ENCODE measurements around the gene ZNF341. TPM values are rescaled to one million over a fixed set of nuclear protein-coding genes. Genes with fewer than 3 reads are reported as not detected.
A peak's percentile ranks its signal among the peaks of the same experiment; 100 is the strongest.

ZNF341 gene
- total and polyA plus RNA-seq, 9 of the 15 experiments (the other 6 are each of a cell fraction or from before 2014, with no cell fraction given), result 0.08 to 2.6 (median 1.0) TPM

DNA sequence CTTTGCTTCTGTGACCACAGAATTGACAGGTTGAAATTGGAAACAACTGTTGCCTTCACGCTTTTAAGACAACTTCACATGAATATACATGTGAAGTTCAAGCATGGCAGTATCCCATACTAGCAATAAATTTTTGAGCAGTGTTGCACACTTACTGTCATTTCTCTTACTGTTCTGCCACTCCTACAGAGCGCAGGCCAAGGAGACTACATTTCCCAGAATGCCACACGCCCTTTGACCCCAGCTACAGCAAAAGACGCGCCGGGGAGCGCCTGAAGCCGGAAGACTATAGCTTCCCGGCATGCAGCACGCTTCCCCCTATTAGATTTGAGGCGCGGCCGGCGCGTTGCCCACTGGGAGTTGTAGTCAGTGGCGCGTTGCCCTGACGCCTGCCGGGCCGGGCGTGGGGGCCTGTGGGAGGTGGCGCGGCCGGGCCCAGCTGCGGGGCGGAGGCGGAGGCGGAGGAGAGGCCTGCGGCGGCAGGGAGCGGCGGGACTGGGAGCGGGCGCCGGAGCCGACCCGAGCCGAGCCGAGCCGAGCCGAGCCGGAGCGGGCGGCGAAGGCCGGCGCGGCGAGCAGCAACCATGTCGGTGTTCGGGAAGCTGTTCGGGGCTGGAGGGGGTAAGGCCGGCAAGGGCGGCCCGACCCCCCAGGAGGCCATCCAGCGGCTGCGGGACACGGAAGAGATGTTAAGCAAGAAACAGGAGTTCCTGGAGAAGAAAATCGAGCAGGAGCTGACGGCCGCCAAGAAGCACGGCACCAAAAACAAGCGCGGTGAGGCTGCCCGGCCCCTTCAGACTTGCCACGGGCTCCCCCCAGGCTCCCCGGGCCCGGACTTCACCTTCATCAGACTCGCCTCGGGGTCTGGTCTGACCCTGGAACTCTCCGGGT lies 79.3 kb downstream of the ZNF341 start, which contains the start of gene CHMP4B (continued):
- TF ChIP-seq FUS (optimal IDR thresholded peaks at IDR 0.05; ENCODE audit: low read depth, low read length), result no peak
- TF ChIP-seq PURB (CRISPR knock-in tag; IDR thresholded peaks at IDR 0.05; ENCODE audit: low read depth), result no peak
- no peak for TF ChIP-seq NR4A1 (CRISPR knock-in tag; IDR thresholded peaks at IDR 0.05)
- TF ChIP-seq NR4A1 (tag; IDR thresholded peaks at IDR 0.05), result peak; percentile 86
- TF ChIP-seq ZNF695 (CRISPR knock-in tag; IDR thresholded peaks at IDR 0.05), result no peak
- no peak for TF ChIP-seq SMC3 (conservative IDR thresholded peaks at IDR 0.05; ENCODE audit: insufficient read depth, low read depth, low read length)
- no peak for TF ChIP-seq ILF3 (IDR thresholded peaks at IDR 0.05; ENCODE audit: borderline replicate concordance)
- no peak for TF ChIP-seq NEUROD1 (IDR thresholded peaks at IDR 0.05; ENCODE audit: borderline replicate concordance, low read depth, low read length, partially characterized antibody)
- TF ChIP-seq, protein P1, sequence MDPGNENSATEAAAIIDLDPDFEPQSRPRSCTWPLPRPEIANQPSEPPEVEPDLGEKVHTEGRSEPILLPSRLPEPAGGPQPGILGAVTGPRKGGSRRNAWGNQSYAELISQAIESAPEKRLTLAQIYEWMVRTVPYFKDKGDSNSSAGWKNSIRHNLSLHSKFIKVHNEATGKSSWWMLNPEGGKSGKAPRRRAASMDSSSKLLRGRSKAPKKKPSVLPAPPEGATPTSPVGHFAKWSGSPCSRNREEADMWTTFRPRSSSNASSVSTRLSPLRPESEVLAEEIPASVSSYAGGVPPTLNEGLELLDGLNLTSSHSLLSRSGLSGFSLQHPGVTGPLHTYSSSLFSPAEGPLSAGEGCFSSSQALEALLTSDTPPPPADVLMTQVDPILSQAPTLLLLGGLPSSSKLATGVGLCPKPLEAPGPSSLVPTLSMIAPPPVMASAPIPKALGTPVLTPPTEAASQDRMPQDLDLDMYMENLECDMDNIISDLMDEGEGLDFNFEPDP (CRISPR knock-in tag; IDR thresholded peaks at IDR 0.05), result no peak
- TF ChIP-seq, protein P2, sequence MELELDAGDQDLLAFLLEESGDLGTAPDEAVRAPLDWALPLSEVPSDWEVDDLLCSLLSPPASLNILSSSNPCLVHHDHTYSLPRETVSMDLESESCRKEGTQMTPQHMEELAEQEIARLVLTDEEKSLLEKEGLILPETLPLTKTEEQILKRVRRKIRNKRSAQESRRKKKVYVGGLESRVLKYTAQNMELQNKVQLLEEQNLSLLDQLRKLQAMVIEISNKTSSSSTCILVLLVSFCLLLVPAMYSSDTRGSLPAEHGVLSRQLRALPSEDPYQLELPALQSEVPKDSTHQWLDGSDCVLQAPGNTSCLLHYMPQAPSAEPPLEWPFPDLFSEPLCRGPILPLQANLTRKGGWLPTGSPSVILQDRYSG (tag; conservative IDR thresholded peaks at IDR 0.05; ENCODE audit: low read depth), result peak; percentile 87
- TF ChIP-seq TGIF2 (CRISPR knock-in tag; IDR thresholded peaks at IDR 0.05), result no peak
- TF ChIP-seq NUFIP1 (IDR thresholded peaks at IDR 0.05; ENCODE audit: partially characterized antibody), result no peak
- TF ChIP-seq NCOA1 (IDR thresholded peaks at IDR 0.05; ENCODE audit: low read depth), result no peak
- TF ChIP-seq ZBTB17 (CRISPR knock-in tag; IDR thresholded peaks at IDR 0.05), result 0 out of 2 replicates have a peak, but pooled peaks have one; percentile 29
- TF ChIP-seq TAL1 (IDR thresholded peaks at IDR 0.05), result no peak
- TF ChIP-seq, protein P3, sequence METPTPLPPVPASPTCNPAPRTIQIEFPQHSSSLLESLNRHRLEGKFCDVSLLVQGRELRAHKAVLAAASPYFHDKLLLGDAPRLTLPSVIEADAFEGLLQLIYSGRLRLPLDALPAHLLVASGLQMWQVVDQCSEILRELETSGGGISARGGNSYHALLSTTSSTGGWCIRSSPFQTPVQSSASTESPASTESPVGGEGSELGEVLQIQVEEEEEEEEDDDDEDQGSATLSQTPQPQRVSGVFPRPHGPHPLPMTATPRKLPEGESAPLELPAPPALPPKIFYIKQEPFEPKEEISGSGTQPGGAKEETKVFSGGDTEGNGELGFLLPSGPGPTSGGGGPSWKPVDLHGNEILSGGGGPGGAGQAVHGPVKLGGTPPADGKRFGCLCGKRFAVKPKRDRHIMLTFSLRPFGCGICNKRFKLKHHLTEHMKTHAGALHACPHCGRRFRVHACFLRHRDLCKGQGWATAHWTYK (CRISPR knock-in tag; IDR thresholded peaks at IDR 0.05), result peak; percentile 83; the same call in 1 of the 2 replicates
- no peak for TF ChIP-seq NFRKB (IDR thresholded peaks at IDR 0.05; ENCODE audit: low read depth)
- TF ChIP-seq SRSF9 (IDR thresholded peaks at IDR 0.05; ENCODE audit: borderline replicate concordance, low read depth, low read length), result no peak
- TF ChIP-seq ETV5 (CRISPR knock-in tag; IDR thresholded peaks at IDR 0.05; ENCODE audit: low read depth), result 0 out of 2 replicates have a peak, but pooled peaks have one; percentile 26
- no peak for TF ChIP-seq SP2 (IDR thresholded peaks at IDR 0.05; ENCODE audit: extremely low read depth, low read depth, low read length, poor library complexity, severe bottlenecking)
- 0 out of 2 replicates have a peak, but pooled peaks have one; percentile 11 for TF ChIP-seq ZNF384 (IDR thresholded peaks at IDR 0.05; ENCODE audit: low read depth, low read length)
- TF ChIP-seq SPI1 (IDR thresholded peaks at IDR 0.05; ENCODE audit: borderline replicate concordance, low read depth, low read length), result no peak
- no peak for TF ChIP-seq STAT5A (IDR thresholded peaks at IDR 0.05; ENCODE audit: borderline replicate concordance, low read length)
- TF ChIP-seq NFIC (IDR thresholded peaks at IDR 0.05), result no peak
- peak; percentile 89 for TF ChIP-seq CHD1 (IDR thresholded peaks at IDR 0.05; ENCODE audit: low read length)
- TF ChIP-seq ZNF445 (CRISPR knock-in tag; IDR thresholded peaks at IDR 0.05; ENCODE audit: low read depth), result no peak
- no peak for TF ChIP-seq NCOA6 (IDR thresholded peaks at IDR 0.05)

Data from K562 (cell line).